T follicular helper cell (primary cell): ENCODE results near the gene RBPJL.

Source experiments
- DNase-seq: peaks from one replicate; pipeline ENCODE4 v3.0.0-alpha.2; 2020; ENCODE audit warnings: low read depth

The RBPJL gene

GRCh38 chr20:45293041-45294002 lies 13.3 kb upstream of the RBPJL start:
- peak; percentile 62 for DNase-seq

- DNase-seq = no peak
Observed at GRCh38 chr20:45294003-45294368, 12.7 kb upstream of the RBPJL start.

GRCh38 chr20:45294659-45295058 lies 12.0 kb upstream of the RBPJL start:
- DNase-seq = no peak

GRCh38 chr20:45297786-45298497 lies 8.7 kb upstream of the RBPJL start:
- no peak for DNase-seq

GRCh38 chr20:45299786-45300185 lies 6.9 kb upstream of the RBPJL start:
- DNase-seq = no peak

- DNase-seq = no peak
Observed at GRCh38 chr20:45300961-45301360, 5.7 kb upstream of the RBPJL start.

- DNase-seq = no peak
Observed at GRCh38 chr20:45301824-45302271, 4.8 kb upstream of the RBPJL start.

GRCh38 chr20:45303586-45304463 lies 2.8 kb upstream of the RBPJL start:
- no peak for DNase-seq

GRCh38 chr20:45304464-45304999 lies 2.1 kb upstream of the RBPJL start:
- DNase-seq = no peak

- DNase-seq = no peak
Observed at GRCh38 chr20:45305262-45305661, 1.4 kb upstream of the RBPJL start.

- no peak for DNase-seq
Observed at GRCh38 chr20:45307076-45307640, 518 bp downstream of the RBPJL start.

GRCh38 chr20:45308117-45308778 lies 1.6 kb downstream of the RBPJL start, which contains the start of gene MATN4:
Gene MATN4 (minus strand): TSS chr20:45308299. CDS start chr20:45305582, 2,717 bp downstream.
- no peak for DNase-seq

- DNase-seq = no peak
Observed at GRCh38 chr20:45309075-45309474, 2.4 kb downstream of the RBPJL start.

GRCh38 chr20:45311589-45312211 lies 5.1 kb downstream of the RBPJL start:
- peak; percentile 37 for DNase-seq

- no peak for DNase-seq
Observed at GRCh38 chr20:45312241-45312640, 5.6 kb downstream of the RBPJL start.

- DNase-seq = no peak
Observed at GRCh38 chr20:45313065-45313695, 6.5 kb downstream of the RBPJL start.

- DNase-seq = no peak
Observed at GRCh38 chr20:45313943-45314342, 7.3 kb downstream of the RBPJL start.

GRCh38 chr20:45315672-45316071 lies 9.0 kb downstream of the RBPJL start:
- no peak for DNase-seq

- no peak for DNase-seq
Observed at GRCh38 chr20:45316150-45317080, 9.8 kb downstream of the RBPJL start.
